Measurements from ENCODE around the gene STK39.

The STK39 gene

GRCh38 chr2:168035458-168035857 is 211.9 kb downstream of the STK39 start:
- no peak for DNase-seq

- DNase-seq: no peak
These were observed 212.8 kb downstream of the STK39 start for GRCh38 chr2:168034616-168035015.

- DNase-seq: no peak
These were observed 213.4 kb downstream of the STK39 start for GRCh38 chr2:168033966-168034365.

GRCh38 chr2:168032091-168032490 is 215.3 kb downstream of the STK39 start:
- no peak for DNase-seq

DNA sequence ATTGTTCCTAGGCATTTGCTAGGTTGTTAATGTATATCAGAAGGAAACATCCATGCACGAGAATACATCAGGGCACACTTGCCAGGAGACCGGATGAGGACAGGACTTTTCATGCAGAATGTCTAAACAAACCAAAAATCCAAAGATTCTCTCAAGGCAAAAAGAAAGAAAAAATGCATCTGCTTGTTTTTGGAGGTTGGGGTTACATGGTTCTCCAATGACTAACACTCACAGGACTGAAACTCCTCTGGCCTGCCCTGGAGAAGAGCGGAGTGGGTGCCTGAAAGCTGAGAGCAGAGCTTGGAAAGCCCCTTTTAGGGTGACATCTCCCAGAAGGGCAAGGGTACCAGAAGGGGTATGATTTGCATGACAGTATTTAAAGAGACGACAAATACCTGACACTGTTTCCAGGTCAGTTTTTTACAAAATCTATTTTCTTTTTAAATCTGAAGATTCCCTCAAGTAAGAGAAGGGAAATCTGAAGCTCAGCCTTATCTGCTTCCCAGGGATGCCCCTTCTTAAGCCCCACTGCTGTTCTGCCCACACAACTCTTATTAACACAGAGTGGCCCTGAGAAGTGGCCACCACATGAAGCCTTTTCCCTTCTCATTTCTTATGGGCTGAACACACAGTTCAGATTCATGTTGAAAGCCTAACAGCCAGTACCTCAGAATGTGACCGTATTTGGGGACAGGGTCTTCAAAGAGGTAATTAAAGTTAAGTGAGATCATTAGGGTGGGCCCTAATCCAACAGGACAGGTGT is 216.4 kb downstream of the STK39 start:
- no peak for DNase-seq

- DNase-seq: no peak
These were observed 218.3 kb downstream of the STK39 start for GRCh38 chr2:168029071-168029470.

DNA sequence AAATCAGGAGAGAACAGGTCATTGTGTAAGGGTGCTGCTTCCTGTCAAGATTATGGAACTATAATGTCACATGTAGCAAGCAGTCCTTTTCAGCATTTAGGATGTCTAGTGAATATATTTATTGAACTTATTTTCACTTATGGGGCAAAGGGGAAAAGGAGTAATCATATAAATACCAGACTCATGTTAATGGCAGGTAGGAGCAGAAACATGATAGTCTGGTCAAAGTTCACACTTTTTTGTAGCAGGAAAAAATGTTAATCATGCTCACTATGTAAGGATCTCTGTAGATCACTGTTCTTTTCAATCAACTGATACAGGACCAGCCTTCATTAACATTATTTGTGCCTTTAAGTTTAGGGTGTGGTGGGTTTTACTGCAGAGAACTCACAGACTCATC is 219.0 kb downstream of the STK39 start:
- DNase-seq: no peak

DNA sequence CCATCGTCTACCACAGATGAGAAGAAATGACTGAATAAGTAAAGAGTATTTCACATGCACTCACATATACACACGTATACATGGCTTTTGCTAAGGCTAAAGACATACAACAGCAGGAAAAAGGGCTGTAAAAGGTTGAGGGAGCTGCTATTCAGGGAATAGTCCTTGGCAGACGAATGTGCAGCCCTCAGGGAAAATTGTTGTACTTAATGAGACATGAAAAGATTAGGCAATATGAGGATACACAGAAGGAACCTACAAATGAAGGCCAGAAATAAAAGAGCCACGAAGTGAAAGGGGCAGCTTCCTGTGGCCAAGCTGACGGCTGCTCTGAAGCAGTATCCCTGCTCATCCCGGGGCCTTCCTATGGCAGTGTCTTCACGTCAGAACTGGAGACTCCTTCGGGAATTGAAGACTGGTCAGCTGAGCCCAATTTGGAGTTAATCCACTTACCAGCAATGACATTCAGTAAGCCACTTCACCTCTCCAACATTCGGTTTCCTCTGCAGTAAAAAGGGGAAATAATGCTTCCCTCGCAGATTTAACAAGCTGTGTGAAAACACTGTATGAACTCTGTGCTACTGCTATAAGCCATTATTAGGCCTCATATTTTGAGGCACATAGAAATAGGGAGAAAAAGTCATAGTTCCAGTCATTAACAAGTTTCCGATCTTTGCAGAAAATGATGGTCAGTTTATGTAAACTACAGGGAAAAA is 221.8 kb downstream of the STK39 start:
- DNase-seq: no peak

- no peak for DNase-seq
These were observed 222.9 kb downstream of the STK39 start for GRCh38 chr2:168024459-168024858.

DNA sequence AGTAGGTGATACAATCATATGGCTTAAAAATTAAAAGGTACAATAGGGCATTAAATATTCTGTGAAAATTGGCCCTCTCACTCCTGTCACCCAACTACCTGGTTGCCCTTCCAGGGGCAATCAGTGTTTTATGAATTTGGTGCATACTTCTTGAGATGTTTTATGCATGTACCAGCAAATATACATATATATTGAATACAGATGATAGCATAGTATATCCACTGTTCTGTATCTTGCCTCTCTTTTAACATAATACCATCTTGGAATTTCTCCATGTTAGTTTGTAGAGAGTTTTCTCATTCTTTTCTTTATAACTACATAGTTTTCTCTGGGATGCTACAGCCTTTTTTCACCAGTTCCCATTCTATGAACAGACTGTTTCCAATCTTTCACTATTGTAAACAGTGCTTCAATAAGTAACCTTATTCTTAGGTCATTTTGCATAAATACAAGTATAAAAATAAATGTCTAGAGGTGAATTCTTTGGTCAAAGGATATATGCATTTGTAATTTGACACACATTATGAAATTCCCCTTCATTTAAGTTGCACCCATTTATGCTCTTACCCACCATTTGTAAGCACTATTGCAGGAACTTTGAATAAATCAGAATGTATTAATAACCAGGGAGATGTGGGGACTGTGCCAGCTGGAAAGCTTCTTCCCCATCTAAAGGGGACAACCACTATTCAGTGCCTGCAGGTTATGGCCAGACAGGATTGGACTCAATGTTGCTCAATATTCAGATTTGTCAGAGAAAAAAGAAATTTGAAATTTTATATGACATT is 225.4 kb downstream of the STK39 start:
- no peak for DNase-seq

DNA sequence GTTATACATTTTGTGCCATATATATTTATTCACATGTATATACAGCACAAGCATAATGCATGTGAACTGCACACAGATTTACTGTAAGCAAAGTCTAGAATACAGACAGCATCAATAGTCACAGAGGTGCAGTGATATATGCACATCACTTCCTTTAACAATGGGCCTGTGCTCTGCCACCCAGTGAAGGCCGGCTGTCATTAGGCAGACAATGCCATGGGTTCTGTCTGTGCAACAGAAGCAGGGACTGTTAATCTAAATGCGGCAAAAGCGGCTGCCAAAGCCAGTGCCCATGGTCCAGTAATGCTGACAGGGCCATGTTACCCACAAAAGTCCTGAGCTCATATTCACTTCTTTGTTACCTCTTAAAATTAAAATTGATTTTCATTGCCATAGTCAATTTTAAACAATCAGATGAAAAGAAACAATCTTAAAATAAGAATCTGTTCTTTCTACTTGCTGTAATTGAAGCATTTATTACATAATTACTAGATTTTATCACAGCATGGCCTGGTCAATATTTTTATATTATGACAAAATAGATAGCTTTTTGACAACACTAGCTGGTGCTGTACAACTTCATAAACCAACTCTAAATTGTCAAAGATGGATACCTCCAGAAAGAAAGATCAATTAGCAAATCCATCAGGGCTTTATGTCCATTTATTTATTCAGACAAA is 232.0 kb downstream of the STK39 start:
- DNase-seq: no peak

DNA sequence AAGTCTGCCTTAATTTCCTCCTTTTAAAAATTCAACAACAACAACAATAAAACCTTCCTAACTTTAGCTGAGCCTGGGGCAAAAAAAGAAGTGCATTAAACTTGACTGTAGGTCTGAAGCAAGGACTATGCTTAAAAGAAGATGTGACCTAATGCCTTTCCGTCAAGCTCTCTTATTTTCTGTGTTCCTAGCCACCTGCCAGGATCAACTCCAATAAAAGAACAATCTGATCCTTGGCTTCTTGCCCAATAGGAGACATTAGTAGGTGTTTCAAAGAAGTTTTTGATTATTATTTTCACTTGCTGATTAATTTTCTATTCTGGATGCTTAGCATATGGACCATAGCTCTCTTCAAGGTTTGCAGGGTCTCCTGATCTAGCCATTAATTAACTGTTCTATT is 237.5 kb downstream of the STK39 start:
- DNase-seq: no peak

DNA sequence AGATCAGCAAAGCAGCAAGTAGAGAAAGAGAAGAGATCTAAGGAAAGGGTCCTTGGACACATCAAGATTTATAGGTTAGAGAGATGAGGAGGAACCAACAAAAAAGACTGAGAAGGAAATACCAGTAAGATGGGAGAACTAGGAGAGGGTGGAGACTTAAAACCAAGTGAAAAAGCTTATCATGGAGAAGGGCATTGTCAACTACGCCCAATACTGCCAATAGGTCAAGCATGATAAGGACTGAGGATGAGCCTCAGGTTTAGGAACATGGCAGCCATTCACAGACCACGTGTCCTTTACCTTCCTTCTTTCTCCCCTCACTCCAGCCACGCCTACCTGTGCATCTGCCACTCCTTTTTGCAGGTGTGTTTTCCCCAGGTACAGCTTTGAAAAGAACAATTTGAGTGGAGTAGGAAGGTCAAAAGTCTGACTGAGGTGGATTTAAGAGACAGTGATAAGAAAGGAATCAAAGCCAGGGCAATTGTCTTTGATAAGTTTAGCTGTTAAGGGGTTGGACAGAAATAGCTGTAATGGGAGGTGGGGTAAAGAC is 238.7 kb downstream of the STK39 start:
- DNase-seq: no peak

- no peak for DNase-seq
These were observed 240.9 kb downstream of the STK39 start for GRCh38 chr2:168006498-168006897.

GRCh38 chr2:168005586-168005985 is 241.8 kb downstream of the STK39 start:
- DNase-seq: no peak

DNA sequence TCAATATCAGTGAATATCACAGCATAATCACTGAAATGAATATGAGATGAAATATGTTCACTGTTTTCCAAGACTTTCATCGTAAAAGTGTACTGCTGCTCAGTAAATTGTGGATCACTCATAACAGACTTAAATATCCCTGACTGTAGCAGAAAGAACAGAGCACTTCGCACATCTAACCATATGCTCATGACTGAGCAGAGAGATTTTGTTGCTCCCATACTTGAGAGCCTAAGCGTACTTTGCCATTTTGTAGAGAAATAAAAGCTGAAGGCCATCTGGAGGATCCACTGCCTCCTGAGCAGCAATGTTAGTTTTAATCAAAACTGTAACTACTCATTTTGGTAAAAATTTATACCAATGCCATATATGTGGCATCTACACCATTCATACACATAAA is 243.5 kb downstream of the STK39 start:
- DNase-seq: no peak

- DNase-seq: no peak
These were observed 245.3 kb downstream of the STK39 start for GRCh38 chr2:168002021-168002553.

DNA sequence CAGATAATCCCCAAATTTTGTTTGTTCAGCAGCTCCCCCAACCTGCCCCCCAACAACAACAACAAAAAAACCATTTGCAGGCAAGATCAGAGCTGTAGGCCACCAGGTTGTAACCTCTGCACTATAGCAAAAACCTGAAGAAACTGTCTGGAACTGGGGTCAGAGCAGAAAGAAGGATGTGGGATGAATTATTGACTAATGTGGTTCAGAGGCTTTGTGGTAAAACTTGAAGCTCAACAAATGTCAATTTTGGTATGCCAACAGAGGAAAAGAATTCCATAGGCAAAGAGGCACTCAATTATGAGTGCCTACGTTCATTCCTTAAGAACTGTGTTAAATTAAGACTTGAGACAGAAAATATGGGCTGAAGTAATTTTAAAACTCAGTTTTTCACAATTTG is 255.1 kb downstream of the STK39 start:
- no peak for DNase-seq

DNA sequence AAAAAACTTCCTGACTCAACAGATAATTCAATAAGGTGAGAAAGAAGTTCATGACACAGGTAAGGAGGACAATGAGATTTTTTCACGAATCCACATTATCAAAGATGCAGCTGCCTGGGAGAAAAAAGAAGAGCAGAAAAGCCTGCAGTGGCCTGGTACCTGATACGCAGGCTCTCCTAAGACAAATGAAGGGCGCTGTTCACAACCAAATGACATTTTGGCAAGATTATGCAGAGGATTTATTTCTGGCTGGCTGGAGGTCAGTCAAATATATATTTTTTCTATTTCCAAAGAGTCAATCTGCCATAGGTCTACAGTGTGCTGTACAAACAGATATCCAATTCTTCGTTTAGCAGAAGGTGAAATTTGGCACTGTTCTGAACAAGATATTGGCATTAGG is 257.3 kb downstream of the STK39 start:
- no peak for DNase-seq

DNA sequence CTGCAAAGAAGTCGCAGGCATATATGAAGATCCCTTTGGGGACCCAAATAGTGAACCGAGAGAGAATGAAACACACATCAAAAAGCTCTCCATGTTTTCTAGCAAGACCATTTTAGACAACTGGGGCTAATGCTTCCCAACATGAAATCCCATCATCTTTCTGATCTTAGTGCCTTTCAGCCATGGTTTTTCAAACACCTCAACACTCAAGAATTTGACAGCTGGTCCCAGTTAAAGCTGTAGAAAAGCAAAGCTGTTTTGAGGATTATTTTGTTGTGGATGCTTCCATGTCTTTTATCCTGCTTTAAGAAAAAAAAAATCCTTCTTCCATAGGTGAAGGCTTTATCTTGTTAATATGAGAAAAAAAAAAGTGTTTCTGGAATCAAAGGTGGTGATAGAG is 259.1 kb downstream of the STK39 start:
- DNase-seq: no peak

DNA sequence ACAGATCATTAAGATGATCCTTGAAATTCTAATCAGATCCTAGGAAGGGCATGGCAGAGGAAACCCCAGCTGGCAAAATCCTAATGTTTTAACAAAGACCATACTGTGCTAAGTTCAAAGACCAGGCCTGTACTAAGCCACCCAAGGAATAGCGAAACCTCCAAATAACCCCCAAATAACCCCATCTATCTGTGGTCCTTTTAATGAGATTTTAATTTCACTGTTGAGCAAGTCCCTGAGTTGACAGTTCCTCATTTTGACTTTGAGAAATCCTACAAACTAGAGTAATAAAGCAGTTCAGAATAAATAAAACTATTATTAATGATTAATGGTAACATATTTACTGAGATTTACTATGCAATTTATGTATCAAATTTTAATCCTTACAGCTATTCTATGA is 259.8 kb downstream of the STK39 start:
- DNase-seq: no peak

DNA sequence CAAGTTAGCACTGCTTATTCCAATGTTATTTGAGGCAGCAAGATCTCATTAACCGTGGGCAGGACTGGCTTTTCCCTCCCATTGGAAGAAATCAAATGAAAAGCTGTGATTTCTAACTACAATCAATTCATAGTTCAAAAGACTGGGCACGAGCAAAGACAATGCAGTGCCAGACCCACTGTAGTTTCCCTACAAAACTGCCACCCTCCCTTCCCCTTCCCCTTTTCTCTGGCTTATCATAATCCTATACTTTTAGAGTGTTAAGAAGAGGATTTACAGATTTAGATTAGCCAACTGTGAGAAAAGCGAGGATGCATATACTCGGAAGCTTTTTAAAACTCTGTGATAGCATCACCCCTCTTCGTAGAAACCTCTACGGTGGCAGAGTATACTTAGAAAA is 260.4 kb downstream of the STK39 start:
- DNase-seq: no peak

GRCh38 chr2:167986223-167986622 is 261.2 kb downstream of the STK39 start:
- DNase-seq: no peak

Measured in activated T-cell treated with anti-CD3 and anti-CD28 coated beads for 4 hours (primary cell).